A549 treated with RU486 at 1 μM for 4 hours (cell line): Measurements from ENCODE around the gene RBBP8. TPM values are rescaled to one million over a fixed set of nuclear protein-coding genes. Genes with fewer than 3 reads are reported as not detected.

Experiments
- total RNA-seq: library from RNA; stranded (reverse); fragments of 200-300 nt; extraction: Qiagen RNA extraction; gene quantifications from 5 replicates; pipeline ENCODE4 v1.2.3, GENCODE V29; 2022; ENCODE audit warnings: low read depth

The RBBP8 gene
- 22.5 to 34.1 TPM (median 24.5 TPM) in 5 replicates for total RNA-seq

GRCh38 chr18:22933206-22933965 lies at the start of gene RBBP8:
TSS of gene RBBP8 (plus strand) at chr18:22933328. CDS start at chr18:22936852, 3,524 bp downstream.

Other genes starting within 250 kb of the RBBP8 start
- 12.2 to 14.0 TPM (median 13.3 TPM) in 5 replicates for gene CABLES1, start 202.2 kb downstream of the RBBP8 start, total RNA-seq